Measurements from ENCODE around the gene CD300A. TPM values are rescaled to one million over a fixed set of nuclear protein-coding genes. Genes with fewer than 3 reads are reported as not detected.

The CD300A gene
- total and polyA plus RNA-seq, 2 donors (not counting 1 experiment from before 2014, with no cell fraction given) = not detected

DNA sequence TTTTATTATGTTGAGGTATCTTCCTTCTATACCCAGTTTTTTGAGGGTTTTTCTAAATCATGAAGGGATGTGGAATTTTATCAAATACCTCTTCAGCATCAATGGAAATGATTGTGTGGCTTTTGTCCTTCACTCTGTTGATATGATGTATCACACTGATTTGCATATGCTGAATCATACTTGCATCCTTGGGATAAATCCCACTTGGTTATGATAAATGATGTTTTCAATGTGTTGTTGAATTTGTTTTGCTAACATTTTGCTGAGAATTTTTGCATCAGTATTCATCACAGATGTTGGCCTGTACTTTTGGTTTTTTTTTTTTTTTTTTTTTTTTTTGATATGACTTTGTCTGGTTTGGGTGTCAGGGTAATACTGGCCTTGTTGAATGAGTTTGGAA, 41.7 kb downstream of the CD300A start:
- Histone ChIP-seq H3K4me1 (ENCODE audit: control insufficient read depth, extremely low read depth, insufficient read depth, low read length) (no peaks in the 10 kb centered on the region), H3K36me3 (ENCODE audit: control insufficient read depth, insufficient read depth, low read length) (no peaks in the 10 kb centered on the region), H2AFZ (ENCODE audit: low read length) (no peak overlapping the region), H3K9ac (ENCODE audit: insufficient read depth, low read length) (no peak overlapping the region), H3K79me2 (ENCODE audit: control insufficient read depth, insufficient read depth, low read length) (no peaks in the 10 kb centered on the region), H3K9me3 (ENCODE audit: control insufficient read depth, insufficient read depth, low read depth, low read length) (no peaks in the 10 kb centered on the region), H3K4me2 (ENCODE audit: extremely low read depth, insufficient read depth, low read length) (no peak overlapping the region), H3K27ac (ENCODE audit: insufficient read depth, low read length) (no peak overlapping the region), H4K20me1 (ENCODE audit: control insufficient read depth, extremely low read depth, insufficient read depth, low read length) (no peaks in the 10 kb centered on the region), H3K4me3 (replicated peaks in 1 of 4; ENCODE audit: control extremely low read depth in 1 of 4, insufficient read depth in 1 of 4, low read depth in 3 of 4, low read length in 4 of 4) (no peak overlapping the region), H3K27me3 (ENCODE audit: control insufficient read depth, insufficient read depth, low read length) (no peaks in the 10 kb centered on the region)
- TF ChIP-seq, protein P1, sequence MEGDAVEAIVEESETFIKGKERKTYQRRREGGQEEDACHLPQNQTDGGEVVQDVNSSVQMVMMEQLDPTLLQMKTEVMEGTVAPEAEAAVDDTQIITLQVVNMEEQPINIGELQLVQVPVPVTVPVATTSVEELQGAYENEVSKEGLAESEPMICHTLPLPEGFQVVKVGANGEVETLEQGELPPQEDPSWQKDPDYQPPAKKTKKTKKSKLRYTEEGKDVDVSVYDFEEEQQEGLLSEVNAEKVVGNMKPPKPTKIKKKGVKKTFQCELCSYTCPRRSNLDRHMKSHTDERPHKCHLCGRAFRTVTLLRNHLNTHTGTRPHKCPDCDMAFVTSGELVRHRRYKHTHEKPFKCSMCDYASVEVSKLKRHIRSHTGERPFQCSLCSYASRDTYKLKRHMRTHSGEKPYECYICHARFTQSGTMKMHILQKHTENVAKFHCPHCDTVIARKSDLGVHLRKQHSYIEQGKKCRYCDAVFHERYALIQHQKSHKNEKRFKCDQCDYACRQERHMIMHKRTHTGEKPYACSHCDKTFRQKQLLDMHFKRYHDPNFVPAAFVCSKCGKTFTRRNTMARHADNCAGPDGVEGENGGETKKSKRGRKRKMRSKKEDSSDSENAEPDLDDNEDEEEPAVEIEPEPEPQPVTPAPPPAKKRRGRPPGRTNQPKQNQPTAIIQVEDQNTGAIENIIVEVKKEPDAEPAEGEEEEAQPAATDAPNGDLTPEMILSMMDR (conservative IDR thresholded peaks at IDR 0.05 in 1 of 2, IDR thresholded peaks at IDR 0.05 in 1 of 2; ENCODE audit: low read depth in 1 of 2, low read length in 2 of 2) = no peak
- no peak for TF ChIP-seq EZH2 (IDR thresholded peaks at IDR 0.05; ENCODE audit: low read length, missing control alignments)
- no peak for DNase-seq (ENCODE audit: low read depth in 2 of 2)

DNA sequence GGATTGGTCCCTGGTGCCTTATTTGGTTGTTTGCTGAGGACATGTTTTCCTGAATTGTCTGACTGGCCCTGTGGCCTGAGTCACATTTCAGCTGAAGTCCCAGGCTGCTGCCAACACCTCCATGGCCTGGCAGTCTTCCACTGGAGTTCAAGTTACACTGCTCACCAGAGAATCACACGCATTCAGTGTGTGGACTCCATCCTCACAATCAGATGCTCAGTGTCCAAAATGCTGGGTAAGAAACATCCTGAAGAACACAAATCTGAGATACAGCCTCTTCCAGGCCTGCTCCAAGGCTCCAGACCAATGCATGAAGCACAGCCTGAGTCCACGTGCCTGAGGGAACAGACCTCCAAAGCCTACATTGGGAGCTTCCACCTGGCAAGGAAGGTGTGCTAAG, 45.6 kb downstream of the CD300A start:
- Histone ChIP-seq H3K4me1 (ENCODE audit: control insufficient read depth, extremely low read depth, insufficient read depth, low read length) (no peaks in the 10 kb centered on the region), H4K20me1 (ENCODE audit: control insufficient read depth, extremely low read depth, insufficient read depth, low read length) (no peaks in the 10 kb centered on the region), H3K9me3 (ENCODE audit: control insufficient read depth, insufficient read depth, low read depth, low read length) (peaks cover 11% of the 10 kb centered on the region), H3K27ac (ENCODE audit: insufficient read depth, low read length) (no peak overlapping the region), H3K36me3 (ENCODE audit: control insufficient read depth, insufficient read depth, low read length) (no peaks in the 10 kb centered on the region), H2AFZ (ENCODE audit: low read length) (no peak overlapping the region), H3K9ac (ENCODE audit: insufficient read depth, low read length) (no peak overlapping the region), H3K27me3 (ENCODE audit: control insufficient read depth, insufficient read depth, low read length) (no peaks in the 10 kb centered on the region), H3K79me2 (ENCODE audit: control insufficient read depth, insufficient read depth, low read length) (no peaks in the 10 kb centered on the region), H3K4me3 (replicated peaks in 1 of 4; ENCODE audit: control extremely low read depth in 1 of 4, insufficient read depth in 1 of 4, low read depth in 3 of 4, low read length in 4 of 4) (no peak overlapping the region), H3K4me2 (ENCODE audit: extremely low read depth, insufficient read depth, low read length) (no peak overlapping the region)
- TF ChIP-seq, protein P1 (conservative IDR thresholded peaks at IDR 0.05 in 1 of 2, IDR thresholded peaks at IDR 0.05 in 1 of 2; ENCODE audit: low read depth in 1 of 2, low read length in 2 of 2) = no peak
- TF ChIP-seq EZH2 (IDR thresholded peaks at IDR 0.05; ENCODE audit: low read length, missing control alignments) = no peak
- DNase-seq (ENCODE audit: low read depth in 2 of 2) = peak; percentile 7 to 75

DNA sequence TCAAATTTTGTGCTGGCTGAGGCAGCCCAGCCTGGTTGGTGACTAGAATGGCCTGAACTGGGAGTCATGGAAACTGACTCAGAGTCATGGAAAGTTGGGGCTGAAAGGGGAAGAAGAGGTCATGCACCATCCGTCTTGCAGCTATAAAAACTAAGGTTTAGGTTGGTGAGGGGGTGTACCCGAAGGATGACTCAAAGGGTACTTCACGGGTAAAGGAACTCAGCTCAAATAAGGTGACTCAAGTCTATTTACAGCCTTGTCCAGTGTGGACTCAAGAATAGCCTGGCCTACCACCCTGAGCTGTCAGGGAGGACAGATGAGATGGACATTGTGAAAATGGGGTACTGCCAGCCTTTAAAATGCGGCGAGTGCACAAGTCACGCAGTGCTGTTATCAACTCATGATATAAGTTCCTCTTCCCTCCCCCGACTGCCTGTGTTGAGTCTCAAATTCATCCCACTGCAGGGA, 46.2 kb downstream of the CD300A start:
- Histone ChIP-seq H3K36me3 (ENCODE audit: control insufficient read depth, insufficient read depth, low read length) (no peaks in the 10 kb centered on the region), H3K9me3 (ENCODE audit: control insufficient read depth, insufficient read depth, low read depth, low read length) (peaks cover 11% of the 10 kb centered on the region), H3K4me3 (replicated peaks in 1 of 4; ENCODE audit: control extremely low read depth in 1 of 4, insufficient read depth in 1 of 4, low read depth in 3 of 4, low read length in 4 of 4) (no peak overlapping the region), H4K20me1 (ENCODE audit: control insufficient read depth, extremely low read depth, insufficient read depth, low read length) (no peaks in the 10 kb centered on the region), H3K27me3 (ENCODE audit: control insufficient read depth, insufficient read depth, low read length) (no peaks in the 10 kb centered on the region), H3K4me1 (ENCODE audit: control insufficient read depth, extremely low read depth, insufficient read depth, low read length) (no peaks in the 10 kb centered on the region), H2AFZ (ENCODE audit: low read length) (no peak overlapping the region), H3K27ac (ENCODE audit: insufficient read depth, low read length) (no peak overlapping the region), H3K4me2 (ENCODE audit: extremely low read depth, insufficient read depth, low read length) (no peak overlapping the region), H3K79me2 (ENCODE audit: control insufficient read depth, insufficient read depth, low read length) (no peaks in the 10 kb centered on the region), H3K9ac (ENCODE audit: insufficient read depth, low read length) (no peak overlapping the region)
- DNase-seq (ENCODE audit: low read depth in 2 of 2) = peak in 1 of 2 donors; percentile 87
- TF ChIP-seq, protein P1 (conservative IDR thresholded peaks at IDR 0.05 in 1 of 2, IDR thresholded peaks at IDR 0.05 in 1 of 2; ENCODE audit: low read depth in 1 of 2, low read length in 2 of 2) = no peak
- TF ChIP-seq EZH2 (IDR thresholded peaks at IDR 0.05; ENCODE audit: low read length, missing control alignments) = no peak
